ENCODE data around the gene CFAP69. TPM values are rescaled to one million over a fixed set of nuclear protein-coding genes. Genes with fewer than 3 reads are reported as not detected.
"Not testable (repeated sequence)": the region's sequence is repeated elsewhere in the genome, so short reads cannot be mapped to it uniquely, and the experiment has no call there.

Gene CFAP69
- total RNA-seq, 1 experiment from 2014 or later: 1.8 TPM

DNA sequence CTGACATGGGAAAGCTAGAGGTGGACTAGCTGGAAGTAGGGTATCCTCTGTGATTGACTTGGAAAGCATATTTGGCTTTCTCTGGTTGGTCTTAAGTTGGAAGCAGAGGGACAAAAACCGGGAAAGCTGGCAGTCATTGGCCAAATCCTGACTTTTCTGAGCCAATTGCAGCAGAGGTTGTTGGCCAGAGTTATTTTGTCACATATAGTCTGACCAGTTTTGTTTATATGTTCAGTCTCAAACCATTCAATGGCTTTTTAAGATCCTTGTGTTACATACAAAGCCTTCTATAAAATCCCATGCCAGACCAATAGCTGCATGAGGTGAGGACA, 6.3 kb downstream of the CFAP69 start:
- no peak overlapping the region for H3K4me3 ChIP-seq
- no peaks in the 10 kb centered on the region for H3K9me3 ChIP-seq
- DNase-seq: peak; percentile 37
- H3K27me3 ChIP-seq: no peaks in the 10 kb centered on the region
- no peaks in the 10 kb centered on the region for H3K36me3 ChIP-seq

GRCh38 chr7:90256011-90256410, 11.0 kb downstream of the CFAP69 start:
- H3K4me3 ChIP-seq, H3K9me3 ChIP-seq, DNase-seq, H3K27me3 ChIP-seq, H3K36me3 ChIP-seq: not testable (repeated sequence)

DNA sequence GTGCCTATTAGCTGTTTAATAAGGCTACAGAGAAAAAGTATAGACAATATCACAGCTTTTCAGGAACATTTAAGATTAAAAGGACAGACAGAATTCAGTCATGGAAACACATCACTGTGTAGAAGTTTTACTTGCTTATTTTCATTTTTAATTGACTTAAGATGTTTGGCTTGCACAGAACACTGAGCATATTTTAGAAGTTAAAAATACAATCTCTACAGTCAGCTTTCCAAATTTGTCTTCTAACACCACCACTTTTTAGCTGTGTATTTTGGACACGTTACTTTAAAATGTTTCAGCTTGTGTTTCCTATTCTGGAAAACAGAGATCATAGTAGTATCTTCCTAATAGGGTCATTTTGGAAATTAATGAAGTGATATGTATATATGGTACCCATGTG, 11.8 kb downstream of the CFAP69 start:
- H3K4me3 ChIP-seq: no peak overlapping the region
- no peaks in the 10 kb centered on the region for H3K36me3 ChIP-seq
- no peak for DNase-seq
- no peaks in the 10 kb centered on the region for H3K27me3 ChIP-seq
- H3K9me3 ChIP-seq: no peaks in the 10 kb centered on the region

- Histone ChIP-seq H3K4me3 (no peak overlapping the region), H3K9me3 (no peaks in the 10 kb centered on the region), H3K36me3 (no peaks in the 10 kb centered on the region), H3K27me3 (no peaks in the 10 kb centered on the region)
- no peak for DNase-seq
These were observed 16.5 kb downstream of the CFAP69 start for GRCh38 chr7:90261441-90261840.

- Histone ChIP-seq H3K9me3 (no peaks in the 10 kb centered on the region), H3K27me3 (no peaks in the 10 kb centered on the region), H3K36me3 (no peaks in the 10 kb centered on the region), H3K4me3 (no peak overlapping the region)
- DNase-seq: no peak
These were observed 17.5 kb downstream of the CFAP69 start for GRCh38 chr7:90262438-90262837.

- H3K27me3 ChIP-seq: no peaks in the 10 kb centered on the region
- DNase-seq: no peak
- no peak overlapping the region for H3K4me3 ChIP-seq
- no peaks in the 10 kb centered on the region for H3K36me3 ChIP-seq
- no peaks in the 10 kb centered on the region for H3K9me3 ChIP-seq
These were observed 21.8 kb downstream of the CFAP69 start for GRCh38 chr7:90266808-90267207.

DNA sequence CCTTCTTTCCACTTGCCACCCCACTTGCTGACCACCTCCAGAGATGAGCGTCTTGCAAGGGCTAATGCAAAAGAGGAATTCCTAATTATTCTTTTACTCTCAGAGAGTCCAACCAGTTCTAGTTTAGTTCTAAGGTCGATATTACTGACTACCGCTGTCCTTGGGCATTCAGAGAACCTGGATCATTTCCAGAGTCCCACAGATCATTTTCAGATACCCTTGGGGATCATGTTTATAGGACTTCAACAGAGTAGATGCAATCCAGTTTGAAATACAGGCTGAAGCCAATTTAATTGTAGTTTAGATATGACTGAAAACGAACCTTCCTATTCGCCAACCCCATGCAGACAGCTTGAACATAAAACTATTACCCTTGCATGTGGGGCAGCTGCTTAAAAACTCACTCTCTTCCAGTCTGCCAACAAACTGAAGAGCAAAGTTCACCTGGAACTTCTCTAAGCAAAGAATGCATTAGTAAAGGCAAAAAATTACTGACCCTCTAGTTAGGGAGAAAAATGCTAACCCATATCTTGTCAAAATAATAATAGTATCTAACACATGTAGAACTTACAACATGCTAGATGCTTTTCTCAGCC, 22.4 kb downstream of the CFAP69 start:
- Histone ChIP-seq H3K9me3 (no peaks in the 10 kb centered on the region), H3K4me3 (no peak overlapping the region), H3K27me3 (no peaks in the 10 kb centered on the region), H3K36me3 (no peaks in the 10 kb centered on the region)
- DNase-seq: no peak

GRCh38 chr7:90269163-90269562, 24.2 kb downstream of the CFAP69 start:
- H3K36me3 ChIP-seq: no peaks in the 10 kb centered on the region
- H3K27me3 ChIP-seq: no peaks in the 10 kb centered on the region
- no peaks in the 10 kb centered on the region for H3K9me3 ChIP-seq
- no peak overlapping the region for H3K4me3 ChIP-seq
- DNase-seq: no peak

GRCh38 chr7:90270431-90271178, 25.6 kb downstream of the CFAP69 start:
- Histone ChIP-seq H3K9me3 (no peaks in the 10 kb centered on the region), H3K36me3 (no peaks in the 10 kb centered on the region), H3K27me3 (no peaks in the 10 kb centered on the region), H3K4me3 (no peak overlapping the region)
- no peak for DNase-seq

DNA sequence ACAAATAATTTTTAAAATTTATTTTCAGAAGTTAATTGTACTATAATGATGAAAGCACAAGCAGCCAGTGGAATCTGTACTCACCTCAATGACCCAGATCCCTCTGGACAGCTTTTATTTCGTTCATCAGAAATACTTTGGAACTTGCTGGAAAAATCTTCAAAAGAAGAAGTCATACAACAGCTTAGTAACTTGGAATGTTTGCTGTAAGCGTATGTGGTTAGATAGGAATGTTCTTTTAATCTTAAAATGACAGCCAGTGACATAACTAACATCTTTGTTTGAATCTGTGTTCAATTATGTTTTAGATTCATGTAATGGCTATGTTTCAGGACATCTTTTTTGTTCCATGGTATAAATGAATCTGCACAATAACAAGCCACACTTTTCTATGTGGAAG, 26.8 kb downstream of the CFAP69 start:
- DNase-seq: no peak
- Histone ChIP-seq H3K9me3 (no peaks in the 10 kb centered on the region), H3K4me3 (no peak overlapping the region)

DNA sequence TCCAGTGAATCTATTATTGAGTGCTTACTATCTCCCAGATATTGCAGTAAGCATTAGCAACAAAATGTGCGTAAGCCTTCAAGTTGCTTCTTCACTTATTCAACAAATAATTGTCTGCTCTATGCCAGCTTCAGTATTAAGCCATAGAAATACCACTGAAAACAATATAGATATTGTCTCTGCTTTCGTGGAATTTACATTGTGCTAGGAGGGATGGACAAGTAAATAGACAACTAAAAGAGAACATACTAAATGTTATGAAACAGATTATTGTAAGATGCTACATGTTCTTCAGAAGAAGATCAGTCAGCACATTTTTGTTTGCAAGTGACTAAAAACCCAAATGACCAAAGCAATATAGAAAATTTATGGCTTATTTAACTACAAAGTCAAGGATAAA, 27.3 kb downstream of the CFAP69 start:
- no peaks in the 10 kb centered on the region for H3K9me3 ChIP-seq
- no peaks in the 10 kb centered on the region for H3K36me3 ChIP-seq
- H3K4me3 ChIP-seq: no peak overlapping the region
- no peak for DNase-seq
- no peaks in the 10 kb centered on the region for H3K27me3 ChIP-seq

More for the DNA sequence above, 26.8 kb downstream of the CFAP69 start:
- no peaks in the 10 kb centered on the region for H3K27me3 ChIP-seq
- H3K36me3 ChIP-seq: no peaks in the 10 kb centered on the region

DNA sequence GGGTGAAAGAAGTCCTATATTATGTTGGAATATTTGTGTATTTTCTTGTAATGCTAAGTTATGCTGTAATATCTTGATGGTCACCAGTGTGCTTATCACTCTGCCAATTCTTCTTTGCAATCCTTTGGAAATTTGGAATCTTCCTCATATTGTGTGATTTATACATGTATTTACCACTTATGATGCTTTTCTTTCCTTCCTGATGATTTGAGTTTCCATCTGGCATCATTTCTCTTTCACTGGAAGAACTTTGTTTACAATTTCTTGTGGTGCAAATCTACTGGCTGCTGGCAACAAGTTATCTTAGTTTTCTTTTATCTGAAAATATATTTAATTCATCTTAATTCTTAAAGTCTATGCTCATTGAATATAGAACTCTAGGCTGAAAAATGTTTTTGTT, 29.2 kb downstream of the CFAP69 start:
- no peak for DNase-seq
- Histone ChIP-seq H3K27me3 (no peaks in the 10 kb centered on the region), H3K4me3 (no peak overlapping the region), H3K36me3 (no peaks in the 10 kb centered on the region), H3K9me3 (no peaks in the 10 kb centered on the region)

DNA sequence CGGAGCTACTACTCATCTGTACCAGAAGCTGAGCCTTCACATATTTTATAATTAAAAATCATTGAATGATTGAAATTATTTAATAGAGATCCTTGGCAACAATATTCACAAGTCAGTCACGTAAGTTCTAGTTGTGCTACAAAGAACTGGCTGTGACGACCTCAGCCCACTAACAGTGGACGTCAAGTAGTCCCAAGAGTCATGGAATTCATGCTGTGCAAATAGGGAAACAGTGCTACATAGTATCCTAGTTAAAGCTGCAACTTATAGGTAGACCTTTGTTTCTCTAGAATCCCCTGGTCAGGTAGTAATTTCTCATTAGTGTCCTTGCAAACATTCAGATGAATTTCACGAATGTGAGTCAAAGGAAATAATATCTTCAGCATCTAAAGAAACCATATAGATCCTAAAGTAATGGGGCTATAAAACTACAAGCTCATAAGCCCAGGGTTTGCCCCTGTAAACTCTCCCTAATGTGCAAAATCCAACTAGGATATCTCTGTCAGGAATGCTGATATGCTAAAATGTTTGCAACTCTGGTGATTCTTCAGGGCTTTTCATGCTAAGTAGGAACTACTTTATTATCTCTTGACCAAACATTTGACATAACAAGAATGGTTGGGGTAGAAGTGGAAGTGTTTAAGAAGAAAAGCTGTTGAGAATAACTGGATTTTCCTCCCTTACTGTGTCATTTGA, 31.2 kb downstream of the CFAP69 start:
- no peaks in the 10 kb centered on the region for H3K27me3 ChIP-seq
- DNase-seq: no peak
- H3K36me3 ChIP-seq: no peaks in the 10 kb centered on the region
- H3K9me3 ChIP-seq: no peaks in the 10 kb centered on the region
- no peak overlapping the region for H3K4me3 ChIP-seq

DNA sequence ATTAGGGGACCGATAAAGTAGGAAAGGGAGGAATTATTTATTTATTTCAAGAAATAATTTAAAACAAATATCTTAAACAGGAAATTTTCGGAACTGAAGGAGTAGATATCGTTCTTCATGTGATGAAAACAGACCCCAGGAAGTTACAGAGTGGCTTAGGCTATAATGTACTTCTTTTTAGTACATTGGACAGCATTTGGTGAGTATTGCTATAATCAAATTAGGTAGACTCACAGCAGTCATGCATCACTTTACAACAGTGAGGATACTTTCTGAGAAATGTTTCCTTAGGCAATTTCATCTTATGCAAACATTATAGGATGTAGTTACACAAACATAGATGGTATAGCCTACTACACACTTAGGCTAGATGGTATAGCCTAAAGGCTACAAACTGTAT, 43.2 kb downstream of the CFAP69 start:
- DNase-seq: no peak
- no peak overlapping the region for H3K4me3 ChIP-seq
- no peaks in the 10 kb centered on the region for H3K9me3 ChIP-seq
- no peaks in the 10 kb centered on the region for H3K36me3 ChIP-seq
- no peaks in the 10 kb centered on the region for H3K27me3 ChIP-seq

DNA sequence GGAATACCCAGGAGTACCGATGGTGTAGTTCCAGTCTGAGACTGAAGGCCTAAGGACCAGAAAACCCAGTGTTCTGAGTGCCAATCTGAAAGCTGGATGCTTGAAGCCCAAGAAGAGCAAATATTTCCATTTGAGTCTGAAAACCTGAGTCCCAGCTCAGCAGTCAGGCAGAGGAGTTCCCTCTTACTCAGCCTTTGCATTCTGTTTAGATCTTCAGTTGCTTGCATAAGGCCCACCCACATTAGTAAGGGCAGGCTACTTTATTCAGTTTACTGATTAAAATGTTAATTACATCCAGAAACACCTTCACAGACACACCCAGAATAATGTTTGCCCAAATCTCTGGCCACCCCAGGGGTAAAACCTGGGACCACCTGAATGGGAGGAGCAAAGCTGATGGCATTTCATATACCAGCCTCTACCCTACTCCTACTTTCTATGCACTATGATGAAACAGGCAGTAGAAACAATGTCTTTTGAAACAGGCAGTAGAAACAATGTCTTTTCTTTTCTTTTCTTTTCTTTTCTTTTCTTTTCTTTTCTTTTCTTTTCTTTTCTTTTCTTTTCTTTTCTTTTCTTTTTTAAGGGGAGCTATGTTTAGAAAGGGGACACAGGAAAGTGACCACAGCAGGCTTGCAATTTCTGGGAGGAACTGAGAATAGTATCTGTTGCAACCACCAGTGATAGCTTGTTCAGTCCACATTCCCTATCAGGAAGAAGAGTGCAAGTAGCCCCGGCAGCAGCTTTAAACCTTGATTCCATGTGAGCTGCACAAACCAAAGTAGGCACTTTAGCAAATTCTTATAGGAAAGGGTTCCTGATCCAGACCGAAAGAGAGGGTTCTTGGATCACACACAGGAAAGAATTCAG, 45.5 kb downstream of the CFAP69 start:
- Histone ChIP-seq H3K27me3 (no peaks in the 10 kb centered on the region), H3K4me3 (no peak overlapping the region), H3K9me3 (no peaks in the 10 kb centered on the region), H3K36me3 (no peaks in the 10 kb centered on the region)
- DNase-seq: no peak

- Histone ChIP-seq H3K36me3 (no peaks in the 10 kb centered on the region), H3K27me3 (no peaks in the 10 kb centered on the region), H3K9me3 (no peaks in the 10 kb centered on the region), H3K4me3 (no peak overlapping the region)
- no peak for DNase-seq
These were observed 53.4 kb downstream of the CFAP69 start for GRCh38 chr7:90298145-90299038.

Measured in MG63 (cell line).